ENCODE measurements around the gene NUTF2. TPM values are rescaled to one million over a fixed set of nuclear protein-coding genes. Genes with fewer than 3 reads are reported as not detected.

Gene NUTF2
- total RNA-seq, 2 donors from 2014 or later = 57.1 to 59.8 TPM

DNA sequence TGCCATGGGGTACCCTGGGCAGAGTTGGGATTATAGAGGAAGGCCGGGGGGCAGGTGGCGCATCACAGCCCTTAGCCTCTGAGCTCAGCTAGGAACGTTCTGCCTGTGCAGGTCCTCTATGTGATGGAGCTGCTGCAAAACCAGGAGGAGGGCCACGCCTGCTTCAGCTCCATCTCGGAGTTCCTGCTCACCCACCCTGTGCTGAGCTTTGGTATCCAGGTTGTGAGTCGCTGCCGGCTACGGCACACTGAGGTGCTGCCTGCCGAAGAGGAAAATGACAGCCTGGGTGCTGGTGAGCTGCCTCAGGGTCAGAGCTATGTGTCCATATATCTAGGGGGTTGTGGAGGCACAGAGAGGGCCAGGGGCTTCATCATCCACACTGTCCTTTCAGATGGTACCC, 32.1 kb downstream of the NUTF2 start:
- intact Hi-C loops (cut with DNase I, micrococcal nuclease) = no loop called here
- DNase-seq (no peak), ATAC-seq (no peak)

- no peak for ATAC-seq
- no peak for DNase-seq
- intact Hi-C loops (cut with DNase I, micrococcal nuclease) = no loop called here
Observed at GRCh38 chr16:67879462-67879861, 32.7 kb downstream of the NUTF2 start.

GRCh38 chr16:67879936-67880335, 33.2 kb downstream of the NUTF2 start:
- intact Hi-C loops (cut with DNase I, micrococcal nuclease) = no loop called here
- ATAC-seq = no peak
- DNase-seq = no peak

DNA sequence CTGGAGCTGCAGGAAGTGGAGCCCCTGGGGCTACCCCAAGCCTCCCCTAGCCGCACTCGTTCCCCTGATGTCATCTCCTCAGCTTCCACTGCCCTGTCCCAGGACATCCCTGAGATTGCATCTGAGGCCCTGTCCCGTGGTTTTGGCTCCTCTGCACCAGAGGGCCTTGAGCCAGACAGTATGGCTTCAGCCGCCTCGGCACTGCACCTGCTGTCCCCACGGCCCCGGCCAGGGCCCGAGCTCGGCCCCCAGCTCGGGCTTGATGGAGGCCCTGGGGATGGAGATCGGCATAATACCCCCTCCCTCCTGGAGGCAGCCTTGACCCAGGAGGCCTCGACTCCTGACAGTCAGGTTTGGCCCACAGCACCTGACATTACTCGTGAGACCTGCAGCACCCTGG, 33.9 kb downstream of the NUTF2 start:
- no peak for ATAC-seq
- intact Hi-C loops (cut with DNase I, micrococcal nuclease) = no loop called here
- no peak for DNase-seq

GRCh38 chr16:67881621-67882161, 35.0 kb downstream of the NUTF2 start:
- DNase-seq (no peak), ATAC-seq (no peak)
- intact Hi-C loops (cut with DNase I, micrococcal nuclease) = no loop called here

DNA sequence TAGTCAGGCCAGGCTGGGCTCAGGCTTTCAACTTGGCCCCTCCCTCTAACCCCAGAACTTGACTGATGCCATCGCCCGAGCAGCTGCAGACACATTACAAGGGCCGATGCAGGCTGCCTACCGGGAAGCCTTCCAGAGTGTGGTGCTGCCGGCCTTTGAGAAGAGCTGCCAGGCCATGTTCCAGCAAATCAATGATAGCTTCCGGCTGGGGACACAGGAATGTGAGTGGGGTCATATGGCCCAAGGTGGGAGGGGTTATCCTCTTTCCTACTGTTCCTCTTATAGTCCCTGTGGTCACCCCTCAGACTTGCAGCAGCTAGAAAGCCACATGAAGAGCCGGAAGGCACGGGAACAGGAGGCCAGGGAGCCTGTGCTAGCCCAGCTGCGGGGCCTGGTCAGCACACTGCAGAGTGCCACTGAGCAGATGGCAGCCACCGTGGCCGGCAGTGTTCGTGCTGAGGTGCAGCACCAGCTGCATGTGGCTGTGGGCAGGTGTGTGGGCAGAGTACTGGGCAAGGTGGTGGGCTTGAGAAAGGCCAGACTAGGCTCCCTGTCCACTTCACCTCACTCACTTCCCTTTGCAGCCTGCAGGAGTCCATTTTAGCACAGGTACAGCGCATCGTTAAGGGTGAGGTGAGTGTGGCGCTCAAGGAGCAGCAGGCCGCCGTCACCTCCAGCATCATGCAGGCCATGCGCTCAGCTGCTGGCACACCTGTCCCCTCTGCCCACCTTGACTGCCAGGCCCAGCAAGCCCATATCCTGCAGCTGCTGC, 35.8 kb downstream of the NUTF2 start:
- DNase-seq (no peak), ATAC-seq (no peak)
- intact Hi-C loops (cut with DNase I, micrococcal nuclease) = no loop called here

- intact Hi-C loops (cut with DNase I, micrococcal nuclease) = no loop called here
- ATAC-seq (peak; percentile 84), DNase-seq (peak in 1 of 2 donors; percentile 29)
Observed at GRCh38 chr16:67883146-67883871, 36.6 kb downstream of the NUTF2 start.

DNA sequence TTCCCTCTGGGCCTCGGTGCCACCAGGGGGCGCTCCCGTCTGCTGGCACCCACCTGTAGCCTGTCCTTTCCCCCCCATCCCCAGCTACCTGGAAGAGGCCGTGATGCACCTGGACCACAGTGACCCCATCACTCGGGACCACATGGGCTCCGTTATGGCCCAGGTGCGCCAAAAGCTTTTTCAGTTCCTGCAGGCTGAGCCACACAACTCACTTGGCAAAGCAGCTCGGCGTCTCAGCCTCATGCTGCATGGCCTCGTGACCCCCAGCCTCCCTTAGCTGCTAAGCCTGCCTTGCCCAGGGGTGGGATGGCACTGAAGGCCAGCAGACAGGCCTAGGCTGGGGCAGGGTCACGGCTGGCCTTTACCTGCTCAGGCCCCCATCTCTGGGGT, 37.1 kb downstream of the NUTF2 start:
- ATAC-seq = peak; percentile 66
- intact Hi-C loops (cut with DNase I, micrococcal nuclease) = no loop called here
- peak; percentile 49 to 79 for DNase-seq

GRCh38 chr16:67884684-67885083, 38.0 kb downstream of the NUTF2 start, which contains the start of gene NRN1L:
NRN1L (plus strand) TSS chr16:67884885; CDS start chr16:67884904, 19 bp downstream.
- intact Hi-C loops (cut with DNase I, micrococcal nuclease) = loop anchor here in 1 of 2 donors (5.0 kb wide), 1 partner anchor 43 kb away; no protein-coding TSS in a partner anchor

DNA sequence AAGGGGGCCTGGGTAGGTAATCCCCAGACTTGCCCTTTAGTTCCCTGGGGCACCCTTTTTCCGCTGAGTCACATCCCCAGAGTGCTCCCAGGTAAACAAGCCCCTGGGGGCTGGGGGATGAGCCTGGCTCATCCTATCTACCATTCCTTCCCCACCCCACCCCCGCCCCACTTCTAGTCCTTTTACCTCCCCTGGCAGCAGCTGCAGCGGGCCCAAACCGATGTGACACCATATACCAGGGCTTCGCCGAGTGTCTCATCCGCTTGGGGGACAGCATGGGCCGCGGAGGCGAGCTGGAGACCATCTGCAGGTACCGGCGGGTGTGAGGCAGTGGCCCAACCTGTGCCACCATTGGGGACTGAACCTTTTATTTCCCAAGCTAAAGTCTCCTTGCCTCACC, 38.8 kb downstream of the NUTF2 start:
- ATAC-seq (no peak), DNase-seq (no peak)
- intact Hi-C loops (cut with DNase I, micrococcal nuclease) = loop anchor here in 1 of 2 donors (5.0 kb wide), 1 partner anchor 42 kb away; no protein-coding TSS in a partner anchor

More at GRCh38 chr16:67884684-67885083, 38.0 kb downstream of the NUTF2 start, which contains the start of gene NRN1L:
- DNase-seq (peak; percentile 79), ATAC-seq (peak; percentile 73)

- intact Hi-C loops (cut with DNase I, micrococcal nuclease) = loop anchor here in 1 of 2 donors (5.0 kb wide), 1 partner anchor 41 kb away; no protein-coding TSS in a partner anchor
Observed at GRCh38 chr16:67885976-67886375, 39.2 kb downstream of the NUTF2 start.

GRCh38 chr16:67886387-67886786, 39.7 kb downstream of the NUTF2 start:
- intact Hi-C loops (cut with DNase I, micrococcal nuclease) = loop anchor here in 1 of 2 donors (5.0 kb wide), 1 partner anchor 41 kb away; no protein-coding TSS in a partner anchor
- DNase-seq = no peak
- no peak for ATAC-seq

More at GRCh38 chr16:67885976-67886375, 39.2 kb downstream of the NUTF2 start:
- no peak for ATAC-seq
- no peak for DNase-seq

- no peak for ATAC-seq
- no peak for DNase-seq
- intact Hi-C loops (cut with DNase I, micrococcal nuclease) = loop anchor here in 1 of 2 donors (5.0 kb wide), 1 partner anchor 39 kb away; no protein-coding TSS in a partner anchor
Observed at GRCh38 chr16:67888331-67888730, 41.6 kb downstream of the NUTF2 start.

DNA sequence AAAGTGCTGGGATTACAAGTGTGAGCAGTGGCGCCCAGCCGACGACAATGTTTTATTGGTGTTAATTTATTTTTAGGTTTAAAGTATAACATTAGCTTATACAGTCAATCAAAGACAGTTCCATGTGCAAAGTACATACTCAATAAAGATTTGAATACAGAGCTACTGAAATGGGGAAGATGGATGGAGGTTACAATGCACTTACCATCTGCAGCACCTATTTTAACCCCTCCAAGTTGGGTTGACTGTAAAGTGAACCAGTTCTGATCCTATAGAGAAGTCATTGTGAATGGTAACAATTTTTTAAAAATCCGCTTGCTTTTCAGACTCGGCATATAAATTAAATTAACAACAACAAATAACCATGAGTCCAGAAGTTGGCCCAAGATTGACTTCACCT, 45.6 kb downstream of the NUTF2 start:
- peak in 1 of 2 donors; percentile 24 for DNase-seq
- ATAC-seq = peak; percentile 32
- intact Hi-C loops (cut with DNase I, micrococcal nuclease) = no loop called here

DNA sequence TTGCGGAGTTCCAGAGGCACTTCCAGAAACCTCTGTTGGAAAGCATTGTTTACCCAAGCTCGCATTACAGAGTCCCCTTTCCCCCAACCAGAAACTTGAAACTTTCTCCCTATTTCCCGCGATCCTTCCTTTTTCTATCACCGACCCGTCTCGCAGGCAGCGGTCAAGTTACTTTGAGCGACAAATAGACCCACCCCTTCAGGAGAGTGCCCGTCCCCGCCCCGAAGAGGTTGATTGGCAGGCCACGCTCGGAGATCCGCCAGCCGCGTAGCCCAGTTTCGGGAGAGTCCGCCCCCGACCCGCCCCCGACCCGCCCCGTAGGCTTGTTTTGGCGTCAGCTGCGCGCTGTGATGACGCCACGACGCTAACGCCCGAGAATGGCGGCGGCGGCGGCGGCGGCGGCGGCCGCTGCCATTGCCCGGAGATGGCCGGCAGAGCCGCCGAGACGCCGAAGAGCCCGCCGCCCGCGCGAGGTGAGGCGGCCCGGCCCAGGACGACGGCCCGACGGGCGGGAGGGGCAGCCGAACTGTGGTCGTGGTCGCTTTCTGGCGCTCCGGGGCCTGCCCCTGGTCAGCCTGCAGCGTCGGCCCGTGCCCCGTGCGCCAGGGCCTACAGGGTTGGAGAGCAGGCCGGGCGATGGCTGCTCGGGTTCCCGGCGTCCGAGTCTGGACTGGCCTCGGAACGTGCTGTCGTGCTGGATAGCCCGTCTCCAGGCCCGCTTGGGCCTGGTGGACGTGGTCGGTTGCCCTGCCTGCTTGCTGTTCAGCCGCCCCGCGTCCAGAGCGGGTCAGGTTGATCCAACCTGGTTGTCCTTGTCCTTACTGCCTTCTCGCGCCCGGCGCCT, 46.4 kb downstream of the NUTF2 start, which contains the start of gene PSKH1:
Gene PSKH1 (plus strand): TSS at position 356 of the 844 bp plus-strand sequence. CDS start 15,496 bp downstream, outside the sequence.
- DNase-seq = peak; percentile 96
- peak; percentile 91 for ATAC-seq
- intact Hi-C loops (cut with DNase I, micrococcal nuclease) = no loop called here

DNA sequence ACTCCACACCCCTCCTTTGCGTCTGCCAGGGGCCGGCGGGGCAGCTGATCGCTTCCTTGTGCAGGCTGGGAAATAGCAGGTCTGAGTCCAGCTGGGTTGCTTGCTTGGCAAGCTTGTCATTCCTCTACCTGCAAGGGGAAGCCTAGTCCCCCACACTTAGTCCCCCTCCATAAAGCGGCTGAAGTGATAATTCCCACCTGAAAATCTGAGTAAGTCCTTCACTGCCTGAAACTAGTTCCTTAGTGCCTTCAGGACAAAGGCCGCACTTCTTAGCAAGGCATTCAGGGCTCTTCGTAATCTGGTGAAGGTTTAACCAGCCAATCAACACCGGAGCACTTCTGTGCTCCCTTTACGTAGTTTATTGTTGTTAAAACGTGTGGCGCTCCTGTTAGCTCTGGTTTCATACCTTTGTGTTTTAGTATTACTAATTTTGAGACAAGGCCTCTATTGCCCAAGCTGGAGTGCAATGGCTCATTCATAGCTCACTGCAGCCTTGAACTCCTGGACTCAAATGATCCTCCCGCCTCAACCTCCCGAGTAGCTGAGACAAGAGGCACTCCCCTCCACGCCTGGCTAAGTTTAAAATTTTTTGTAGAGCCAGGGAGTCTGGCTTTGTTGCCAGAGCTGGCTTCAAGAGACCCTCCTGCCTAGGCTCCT, 47.1 kb downstream of the NUTF2 start:
- DNase-seq (peak in 1 of 2 donors; percentile 63), ATAC-seq (peak; percentile 65)
- intact Hi-C loops (cut with DNase I, micrococcal nuclease) = no loop called here

GRCh38 chr16:67897231-67897630, 50.5 kb downstream of the NUTF2 start:
- intact Hi-C loops (cut with DNase I, micrococcal nuclease) = no loop called here
- ATAC-seq (no peak), DNase-seq (no peak)

DNA sequence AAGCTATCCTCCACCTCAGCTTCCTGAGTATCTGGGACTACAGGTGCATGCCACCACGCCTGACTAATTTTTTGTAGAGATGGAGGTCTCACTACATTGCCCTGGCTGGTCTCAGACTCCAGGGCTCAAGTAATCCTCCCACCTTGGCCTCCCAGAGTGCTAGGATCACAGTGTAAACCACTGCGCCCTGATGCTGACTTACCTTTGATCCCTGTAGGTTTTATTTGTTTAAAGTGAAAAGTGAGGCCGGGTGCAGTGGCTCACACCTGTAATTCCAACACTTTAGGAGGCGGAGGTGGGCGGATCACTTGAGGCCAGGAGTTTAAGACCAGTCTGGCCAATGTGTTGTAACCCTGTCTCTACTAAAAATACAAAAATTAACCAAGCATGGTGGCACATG, 55.0 kb downstream of the NUTF2 start:
- intact Hi-C loops (cut with DNase I, micrococcal nuclease) = no loop called here
- DNase-seq = peak; percentile 38 to 56
- peak; percentile 97 for ATAC-seq
